OCI-LY3 (cell line): ENCODE data around the gene CCSER2.
"Not testable (repeated sequence)": the region's sequence is repeated elsewhere in the genome, so short reads cannot be mapped to it uniquely, and the experiment has no call there.

Experiments
- EZH2phosphoT487 ChIP-seq: fragments of 200-600 bp; shearing (Covaris generic); IDR thresholded peaks from 2 replicates; pipeline ENCODE4 v1.6.1; 2018; ENCODE audit warnings: antibody characterized with exemption, mixed run types, low read depth
- TF ChIP-seq, protein P1 (sequence below): fragments of 200-600, 300-600 bp; sonication (generic); IDR thresholded peaks from 2 replicates; pipeline ENCODE4 v1.5.1; 2014; ENCODE audit warnings: antibody characterized with exemption, low read length, low read depth

GRCh38 chr10:84414110-84414509 is 85.7 kb downstream of the CCSER2 start:
- TF ChIP-seq EZH2phosphoT487, result not testable (repeated sequence)
- TF ChIP-seq, protein P1, sequence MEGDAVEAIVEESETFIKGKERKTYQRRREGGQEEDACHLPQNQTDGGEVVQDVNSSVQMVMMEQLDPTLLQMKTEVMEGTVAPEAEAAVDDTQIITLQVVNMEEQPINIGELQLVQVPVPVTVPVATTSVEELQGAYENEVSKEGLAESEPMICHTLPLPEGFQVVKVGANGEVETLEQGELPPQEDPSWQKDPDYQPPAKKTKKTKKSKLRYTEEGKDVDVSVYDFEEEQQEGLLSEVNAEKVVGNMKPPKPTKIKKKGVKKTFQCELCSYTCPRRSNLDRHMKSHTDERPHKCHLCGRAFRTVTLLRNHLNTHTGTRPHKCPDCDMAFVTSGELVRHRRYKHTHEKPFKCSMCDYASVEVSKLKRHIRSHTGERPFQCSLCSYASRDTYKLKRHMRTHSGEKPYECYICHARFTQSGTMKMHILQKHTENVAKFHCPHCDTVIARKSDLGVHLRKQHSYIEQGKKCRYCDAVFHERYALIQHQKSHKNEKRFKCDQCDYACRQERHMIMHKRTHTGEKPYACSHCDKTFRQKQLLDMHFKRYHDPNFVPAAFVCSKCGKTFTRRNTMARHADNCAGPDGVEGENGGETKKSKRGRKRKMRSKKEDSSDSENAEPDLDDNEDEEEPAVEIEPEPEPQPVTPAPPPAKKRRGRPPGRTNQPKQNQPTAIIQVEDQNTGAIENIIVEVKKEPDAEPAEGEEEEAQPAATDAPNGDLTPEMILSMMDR, result not testable (repeated sequence)
